ENCODE data around the gene GDPD3.
"Not testable (repeated sequence)": the region's sequence is repeated elsewhere in the genome, so short reads cannot be mapped to it uniquely, and the experiment has no call there.

Gene GDPD3

DNA sequence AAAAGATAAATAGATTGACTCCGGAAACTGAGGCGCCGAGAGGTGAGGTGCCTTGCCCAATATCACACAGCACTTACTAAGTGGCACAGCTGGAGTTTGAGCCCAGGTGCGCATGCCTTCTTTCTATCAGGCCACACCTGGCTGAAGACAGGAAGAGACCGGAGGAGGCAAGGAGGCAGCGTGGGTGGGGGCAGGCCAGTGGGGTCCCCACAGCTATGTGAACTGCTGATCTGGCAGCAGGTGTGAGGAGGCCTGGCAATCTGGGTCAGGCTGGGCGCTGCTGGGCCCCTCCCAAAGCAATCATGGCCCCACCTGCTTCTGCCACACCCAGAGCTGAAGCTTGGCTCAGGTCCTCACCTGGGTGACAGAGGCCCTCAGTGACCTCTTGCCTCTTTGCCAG lies 1.9 kb upstream of the GDPD3 start:
- TF ChIP-seq, protein P1, sequence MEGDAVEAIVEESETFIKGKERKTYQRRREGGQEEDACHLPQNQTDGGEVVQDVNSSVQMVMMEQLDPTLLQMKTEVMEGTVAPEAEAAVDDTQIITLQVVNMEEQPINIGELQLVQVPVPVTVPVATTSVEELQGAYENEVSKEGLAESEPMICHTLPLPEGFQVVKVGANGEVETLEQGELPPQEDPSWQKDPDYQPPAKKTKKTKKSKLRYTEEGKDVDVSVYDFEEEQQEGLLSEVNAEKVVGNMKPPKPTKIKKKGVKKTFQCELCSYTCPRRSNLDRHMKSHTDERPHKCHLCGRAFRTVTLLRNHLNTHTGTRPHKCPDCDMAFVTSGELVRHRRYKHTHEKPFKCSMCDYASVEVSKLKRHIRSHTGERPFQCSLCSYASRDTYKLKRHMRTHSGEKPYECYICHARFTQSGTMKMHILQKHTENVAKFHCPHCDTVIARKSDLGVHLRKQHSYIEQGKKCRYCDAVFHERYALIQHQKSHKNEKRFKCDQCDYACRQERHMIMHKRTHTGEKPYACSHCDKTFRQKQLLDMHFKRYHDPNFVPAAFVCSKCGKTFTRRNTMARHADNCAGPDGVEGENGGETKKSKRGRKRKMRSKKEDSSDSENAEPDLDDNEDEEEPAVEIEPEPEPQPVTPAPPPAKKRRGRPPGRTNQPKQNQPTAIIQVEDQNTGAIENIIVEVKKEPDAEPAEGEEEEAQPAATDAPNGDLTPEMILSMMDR (IDR thresholded peaks at IDR 0.05; ENCODE audit: low read depth, low read length) = no peak
- peaks cover 4% of the 10 kb centered on the region; the same call in 1 of the 2 replicates for H3K4me1 ChIP-seq
- H3K27me3 ChIP-seq = no peaks in the 10 kb centered on the region
- H3K36me3 ChIP-seq = peaks cover 7% of the 10 kb centered on the region; the same call in 1 of the 2 replicates
- no peaks in the 10 kb centered on the region for H3K9me3 ChIP-seq
- H3K4me3 ChIP-seq (ENCODE audit: low read depth, low read length) = no peak overlapping the region
- no peak for DNase-seq

DNA sequence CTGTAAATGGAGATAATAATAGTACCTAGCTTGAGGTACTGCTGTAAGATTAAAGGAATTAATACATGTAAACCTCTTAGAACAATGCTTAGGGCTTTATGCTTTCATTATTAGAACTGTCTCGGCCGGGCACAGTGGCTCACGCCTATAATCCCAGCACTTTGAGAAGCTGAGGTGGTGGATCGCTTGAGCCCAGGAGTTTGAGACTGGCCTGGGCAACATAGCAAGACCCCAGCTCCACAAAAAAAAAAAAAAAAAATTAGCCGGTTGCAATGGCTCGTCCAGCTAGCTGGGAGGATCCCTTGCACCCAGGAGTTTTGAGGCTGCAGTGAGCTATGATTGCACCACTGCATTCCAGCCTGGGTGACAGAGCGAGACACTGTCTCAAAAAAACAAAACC lies 1.5 kb upstream of the GDPD3 start:
- H3K9me3 ChIP-seq; H3K4me3 ChIP-seq (ENCODE audit: low read depth, low read length); H3K4me1 ChIP-seq; H3K27me3 ChIP-seq; H3K36me3 ChIP-seq; DNase-seq: not testable (repeated sequence)

DNA sequence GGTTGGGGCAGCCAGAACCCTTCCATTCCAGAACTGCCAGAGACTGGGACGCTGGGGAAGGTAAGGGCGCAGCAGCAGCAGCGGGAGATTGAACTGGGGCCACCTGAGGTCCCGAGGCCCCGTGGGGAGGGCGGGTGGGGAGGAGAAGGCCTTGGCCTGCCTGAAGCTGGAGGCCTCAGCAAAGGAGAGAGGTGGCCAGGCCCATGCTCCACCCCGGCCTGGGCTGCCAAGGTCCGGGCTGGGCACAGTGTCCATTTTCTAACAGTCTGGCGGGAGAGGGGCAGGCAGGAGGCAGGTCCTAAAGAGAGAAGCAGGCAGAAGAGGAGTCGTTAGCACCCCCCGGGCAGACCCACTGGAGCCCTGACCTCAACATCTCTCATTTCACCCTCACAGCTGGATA lies 1.1 kb upstream of the GDPD3 start:
- TF ChIP-seq, protein P1 (IDR thresholded peaks at IDR 0.05; ENCODE audit: low read depth, low read length) = no peak
- H3K4me3 ChIP-seq (ENCODE audit: low read depth, low read length) = no peak overlapping the region
- H3K9me3 ChIP-seq = no peaks in the 10 kb centered on the region
- H3K27me3 ChIP-seq = no peaks in the 10 kb centered on the region
- DNase-seq = no peak
- peaks cover 6% of the 10 kb centered on the region; the same call in 1 of the 2 replicates for H3K36me3 ChIP-seq
- peaks cover 4% of the 10 kb centered on the region; the same call in 1 of the 2 replicates for H3K4me1 ChIP-seq

DNA sequence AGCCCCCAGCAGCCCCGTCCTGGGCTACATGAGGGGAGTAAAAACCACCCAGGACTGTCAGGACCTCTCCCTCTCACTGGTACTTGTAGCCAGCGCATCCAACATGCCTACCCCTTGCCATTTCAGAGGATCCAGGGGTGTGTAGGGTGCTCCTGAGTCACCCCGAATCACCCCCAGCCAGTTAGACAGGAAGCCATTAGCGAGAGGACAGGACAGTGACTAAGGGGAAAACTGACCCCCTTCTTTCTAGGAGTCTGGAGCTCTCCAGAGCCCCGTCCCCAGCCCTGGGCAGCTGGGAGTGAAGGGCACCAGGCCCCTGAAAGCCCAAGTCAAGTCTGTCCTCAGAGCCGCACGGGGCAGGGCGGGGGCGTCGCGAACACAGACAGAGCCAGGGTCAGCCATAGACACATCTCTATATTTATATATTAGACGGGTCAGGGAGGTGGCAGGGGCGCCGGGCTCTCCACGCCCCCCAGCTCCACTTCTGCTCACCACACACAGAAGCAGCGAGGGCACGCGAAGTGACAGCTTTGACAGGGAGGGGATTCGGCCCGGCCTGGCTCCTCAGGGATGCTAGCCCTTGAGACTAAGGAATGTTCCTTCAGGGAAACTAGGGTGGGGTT lies 485 bp upstream of the GDPD3 start:
- Histone ChIP-seq H3K36me3 (0 out of 2 replicates have a peak, but pooled peaks cover 2% of the 10 kb centered on the region), H3K9me3 (no peaks in the 10 kb centered on the region), H3K27me3 (no peaks in the 10 kb centered on the region), H3K4me1 (peaks cover 4% of the 10 kb centered on the region; the same call in 1 of the 2 replicates), H3K4me3 (ENCODE audit: low read depth, low read length) (no peak overlapping the region)
- no peak for DNase-seq
- TF ChIP-seq, protein P1 (IDR thresholded peaks at IDR 0.05; ENCODE audit: low read depth, low read length) = no peak

DNA sequence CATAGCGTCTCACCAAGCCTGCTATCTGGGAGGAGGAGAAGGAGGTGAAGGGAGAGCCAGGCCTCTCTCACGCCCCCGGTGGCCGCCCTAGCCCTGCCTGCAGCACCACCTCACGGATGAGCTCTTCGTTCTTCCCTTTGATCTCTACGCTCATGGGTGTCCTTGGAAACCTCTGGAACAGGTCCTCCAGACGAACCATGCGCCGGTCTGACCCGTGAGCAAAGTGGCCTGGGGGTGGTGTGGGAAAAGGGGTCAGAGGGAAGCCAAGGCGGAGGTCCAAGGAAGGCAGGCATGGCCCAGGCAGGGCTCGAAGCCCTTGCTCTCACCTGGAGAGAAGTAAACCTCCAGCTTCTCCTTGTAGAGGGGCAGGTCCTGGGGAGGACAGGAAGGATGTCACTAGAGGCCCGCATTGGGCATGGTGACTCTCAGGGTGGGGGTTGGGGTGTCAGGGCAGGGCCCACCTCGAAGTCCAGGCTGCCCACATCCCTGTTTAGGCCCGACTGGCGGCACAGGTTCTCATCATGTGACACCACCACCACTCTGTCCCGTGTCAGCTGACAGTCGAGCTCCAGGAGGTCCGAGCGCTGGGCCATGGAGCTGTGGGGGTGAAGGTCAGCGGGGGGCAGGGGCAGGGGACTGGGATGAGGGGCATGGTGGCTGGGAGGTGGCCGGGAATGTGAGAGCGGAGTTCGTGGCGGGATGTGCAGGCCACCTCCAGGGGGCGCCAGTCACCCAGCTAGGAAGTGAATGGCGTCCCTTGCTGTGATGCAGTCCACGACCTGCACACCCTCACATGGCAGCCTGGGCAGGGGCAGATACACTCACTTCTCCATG lies 923 bp downstream of the GDPD3 start:
- 0 out of 2 replicates have a peak, but pooled peaks cover 2% of the 10 kb centered on the region for H3K36me3 ChIP-seq
- DNase-seq = peak; percentile 78
- no peaks in the 10 kb centered on the region for H3K27me3 ChIP-seq
- peaks cover 4% of the 10 kb centered on the region; the same call in 1 of the 2 replicates for H3K4me1 ChIP-seq
- no peak overlapping the region for H3K4me3 ChIP-seq (ENCODE audit: low read depth, low read length)
- TF ChIP-seq, protein P1 (IDR thresholded peaks at IDR 0.05; ENCODE audit: low read depth, low read length) = peak; percentile 72
- no peaks in the 10 kb centered on the region for H3K9me3 ChIP-seq

DNA sequence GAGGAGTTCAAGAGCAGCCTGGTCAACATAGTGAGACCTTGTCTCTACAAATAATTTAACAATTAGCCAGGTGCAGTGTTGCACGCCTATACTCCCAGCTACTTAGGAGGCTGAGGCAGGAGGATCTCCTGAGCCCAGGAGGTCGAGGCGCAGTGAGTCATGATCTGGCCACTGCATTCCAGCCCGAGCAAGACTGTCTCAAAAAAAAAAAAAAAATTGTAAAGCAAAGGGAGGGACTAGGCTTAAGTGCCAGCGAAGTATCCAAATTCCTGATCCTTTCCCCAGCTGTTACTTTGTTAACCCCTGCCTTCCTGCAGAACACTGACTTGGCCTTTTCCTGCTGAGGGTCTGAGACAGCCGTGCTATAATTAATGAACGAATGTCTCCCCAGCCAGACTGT lies 2.7 kb downstream of the GDPD3 start:
- TF ChIP-seq, protein P1 (IDR thresholded peaks at IDR 0.05; ENCODE audit: low read depth, low read length) = no peak
- no peaks in the 10 kb centered on the region for H3K9me3 ChIP-seq
- no peak overlapping the region for H3K4me3 ChIP-seq (ENCODE audit: low read depth, low read length)
- no peaks in the 10 kb centered on the region for H3K27me3 ChIP-seq
- no peak for DNase-seq
- peaks cover 4% of the 10 kb centered on the region; the same call in 1 of the 2 replicates for H3K4me1 ChIP-seq
- no peaks in the 10 kb centered on the region for H3K36me3 ChIP-seq
